Neural cell (in vitro differentiated cells): ENCODE measurements around the gene AKAP6. TPM values are rescaled to one million over a fixed set of nuclear protein-coding genes. Genes with fewer than 3 reads are reported as not detected.
"Not testable (repeated sequence)": the region's sequence is repeated elsewhere in the genome, so short reads cannot be mapped to it uniquely, and the experiment has no call there.

Source experiments
- H2AFZ ChIP-seq: fragments of 200-600, 300-800 bp; sonication (generic), shearing (Covaris generic); 2 replicates; pipeline ENCODE4 v1.6.0; 2014; ENCODE audit warnings: low read depth, mild to moderate bottlenecking, antibody characterized with exemption, low read length, moderate library complexity
- H3F3A ChIP-seq: fragments of 200-600 bp; shearing (Covaris generic); 2 replicates; pipeline ENCODE4 v1.6.1; 2016; ENCODE audit warnings: mild to moderate bottlenecking, moderate library complexity, mixed read lengths, antibody characterized with exemption, low read length; ENCODE audit not compliant: insufficient read depth, poor library complexity, severe bottlenecking
- H3K27ac ChIP-seq: fragments of 200-600, 300-800 bp; sonication (generic), shearing (Covaris generic); 2 replicates; pipeline ENCODE4 v1.5.1; 2014; ENCODE audit warnings: mild to moderate bottlenecking, low read length, moderate library complexity
- H3K27me3 ChIP-seq: fragments of 300-800, 200-600 bp; sonication (generic), shearing (Covaris generic); 2 replicates; pipeline ENCODE4 v1.6.0; 2014; ENCODE audit warnings: mild to moderate bottlenecking, low read depth, low read length, moderate library complexity; ENCODE audit not compliant: insufficient read depth
- H3K36me3 ChIP-seq: fragments of 300-800, 200-600 bp; sonication (generic), shearing (Covaris generic); 2 replicates; pipeline ENCODE4 v1.5.1; 2014; ENCODE audit warnings: mild to moderate bottlenecking, antibody characterized with exemption, low read length, moderate library complexity; ENCODE audit not compliant: insufficient read depth
- H3K4me2 ChIP-seq: fragments of 300-800, 200-600 bp; sonication (generic), shearing (Covaris generic); 2 replicates; pipeline ENCODE4 v1.6.0; 2014; ENCODE audit warnings: mild to moderate bottlenecking, low read length
- H3K4me3 ChIP-seq: fragments of 300-800, 200-600 bp; sonication (generic), shearing (Covaris generic); 2 replicates; pipeline ENCODE4 v1.5.1; 2014; ENCODE audit warnings: mild to moderate bottlenecking, low read length, moderate library complexity
- H3K79me2 ChIP-seq: fragments of 200-600 bp; shearing (Covaris generic); replicated peaks from 2 replicates; pipeline ENCODE4 v1.6.0; 2014; ENCODE audit warnings: mild to moderate bottlenecking, low read length, moderate library complexity; ENCODE audit not compliant: insufficient read depth
- H3K9ac ChIP-seq: fragments of 300-800, 200-600 bp; sonication (generic), shearing (Covaris generic); 2 replicates; pipeline ENCODE4 v1.6.1; 2016; ENCODE audit warnings: mild to moderate bottlenecking, low read length, mixed read lengths
- H3K9me2 ChIP-seq: fragments of 200-600 bp; shearing (Covaris generic); 2 replicates; pipeline ENCODE4 v1.6.1; 2016; ENCODE audit warnings: mild to moderate bottlenecking, low read length, mixed read lengths; ENCODE audit not compliant: insufficient read depth
- H3K9me3 ChIP-seq: fragments of 200-600, 300-800 bp; sonication (generic), shearing (Covaris generic); 2 replicates; pipeline ENCODE4 v1.6.1; 2016; ENCODE audit warnings: mild to moderate bottlenecking, mixed run types, low read length, moderate library complexity, mixed read lengths
- H4K20me1 ChIP-seq: fragments of 200-600 bp; shearing (Covaris generic); 2 replicates; pipeline ENCODE4 v1.6.1; 2016; ENCODE audit warnings: mild to moderate bottlenecking, mixed run types; ENCODE audit not compliant: insufficient read depth
- CTCF ChIP-seq: fragments of 450-650 bp; IDR thresholded peaks from 2 replicates; pipeline ENCODE4 v1.5.1; 2014; ENCODE audit warnings: antibody characterized with exemption, mild to moderate bottlenecking, moderate library complexity; ENCODE audit not compliant: poor library complexity, severe bottlenecking
- EP300 ChIP-seq: fragments of 450-650 bp; conservative IDR thresholded peaks from 2 replicates; pipeline ENCODE4 v1.6.1; 2014; ENCODE audit warnings: antibody characterized with exemption, mild to moderate bottlenecking, moderate library complexity; ENCODE audit not compliant: poor library complexity, severe bottlenecking
- EZH2 ChIP-seq: fragments of 200-600, 300-800 bp; shearing (Covaris generic), sonication (generic); IDR thresholded peaks from 2 replicates; pipeline ENCODE4 v1.6.1; 2014; ENCODE audit warnings: antibody characterized with exemption, low read length, borderline replicate concordance, mild to moderate bottlenecking; ENCODE audit not compliant: insufficient read depth, poor library complexity, severe bottlenecking
- MXI1 ChIP-seq: fragments of 450-650 bp; conservative IDR thresholded peaks from 2 replicates; pipeline ENCODE4 v1.6.1; 2014; ENCODE audit warnings: antibody characterized with exemption, mild to moderate bottlenecking; ENCODE audit not compliant: poor library complexity, severe bottlenecking
- POLR2AphosphoS5 ChIP-seq: IDR thresholded peaks from 2 replicates; pipeline ENCODE4 v1.6.1; 2012
- RAD21 ChIP-seq: fragments of 450-650 bp; conservative IDR thresholded peaks from 2 replicates; pipeline ENCODE4 v1.6.1; 2014; ENCODE audit warnings: antibody characterized with exemption, mild to moderate bottlenecking, moderate library complexity
- REST ChIP-seq: IDR thresholded peaks from 2 replicates; pipeline ENCODE4 v1.6.1; 2012; ENCODE audit warnings: borderline replicate concordance
- SMC3 ChIP-seq: fragments of 450-650 bp; conservative IDR thresholded peaks from 2 replicates; pipeline ENCODE4 v1.6.1; 2014; ENCODE audit warnings: antibody characterized with exemption, mild to moderate bottlenecking, moderate library complexity; ENCODE audit not compliant: poor library complexity
- TAF1 ChIP-seq: IDR thresholded peaks from 2 replicates; pipeline ENCODE4 v1.6.1; 2012; ENCODE audit warnings: low read depth
- polyA plus RNA-seq: library from polyadenylated mRNA; depleted of rRNA; stranded (reverse); fragments of >200 nt; gene quantifications from 2 replicates; pipeline ENCODE4 v1.2.3, GENCODE V29; 2014

Gene AKAP6
- polyA plus RNA-seq, 1 donor from 2014 or later = 15.8 TPM

GRCh38 chr14:32578181-32578580 lies 249.1 kb downstream of the AKAP6 start:
- no peaks in the 10 kb centered on the region for H3K36me3 ChIP-seq
- H3K27ac ChIP-seq = no peak overlapping the region
- H4K20me1 ChIP-seq = no peaks in the 10 kb centered on the region
- H3K9ac ChIP-seq = no peak overlapping the region
- no peaks in the 10 kb centered on the region for H3K9me2 ChIP-seq
- no peaks in the 10 kb centered on the region for H3K27me3 ChIP-seq
- no peaks in the 10 kb centered on the region for H3K9me3 ChIP-seq
- no peak overlapping the region for H2AFZ ChIP-seq
- H3K4me2 ChIP-seq = no peak overlapping the region
- no peaks in the 10 kb centered on the region for H3K79me2 ChIP-seq
- H3F3A ChIP-seq = no peaks in the 10 kb centered on the region
- TF ChIP-seq POLR2AphosphoS5 (no peak), RAD21 (no peak), SMC3 (no peak), MXI1 (no peak), TAF1 (no peak), EZH2 (no peak), REST (no peak), CTCF (no peak), EP300 (no peak)
- no peak overlapping the region for H3K4me3 ChIP-seq

GRCh38 chr14:32583427-32583826 lies 254.3 kb downstream of the AKAP6 start:
- H3K27me3 ChIP-seq, H3K36me3 ChIP-seq, H3F3A ChIP-seq, H4K20me1 ChIP-seq, H3K27ac ChIP-seq, H3K4me3 ChIP-seq, H3K4me2 ChIP-seq, H3K9me3 ChIP-seq, H2AFZ ChIP-seq, H3K79me2 ChIP-seq, H3K9ac ChIP-seq, H3K9me2 ChIP-seq: not testable (repeated sequence)

- TF ChIP-seq POLR2AphosphoS5 (no peak), SMC3 (no peak), CTCF (no peak), EZH2 (no peak), TAF1 (no peak)
- Histone ChIP-seq H2AFZ (no peak overlapping the region), H3K9me2 (no peaks in the 10 kb centered on the region), H4K20me1 (no peaks in the 10 kb centered on the region), H3K27me3 (no peaks in the 10 kb centered on the region), H3K9me3 (peaks cover 9% of the 10 kb centered on the region), H3K36me3 (no peaks in the 10 kb centered on the region), H3K27ac (no peak overlapping the region), H3F3A (no peaks in the 10 kb centered on the region), H3K4me3 (no peak overlapping the region), H3K79me2 (no peaks in the 10 kb centered on the region), H3K9ac (no peak overlapping the region), H3K4me2 (no peak overlapping the region)
Measured at GRCh38 chr14:32584079-32584478, 255.0 kb downstream of the AKAP6 start.
